Anterior cingulate cortex (tissue), 58 donors: Measurements from ENCODE around the gene AMN1.
"Not testable (repeated sequence)": the region's sequence is repeated elsewhere in the genome, so short reads cannot be mapped to it uniquely, and the experiment has no call there.

ENCODE experiments used
- DNase-seq, 58 donors: peaks; one replicate each; lab custom pipeline; 2025; lab: John Stamatoyannopoulos, UW

Gene AMN1

GRCh38 chr12:31733549-31734432 lies 5.0 kb upstream of the AMN1 start:
- DNase-seq: not testable (repeated sequence)

GRCh38 chr12:31732926-31733548 lies 4.2 kb upstream of the AMN1 start:
- DNase-seq: no peak

- DNase-seq: not testable (repeated sequence)
Measured at GRCh38 chr12:31731203-31731602, 2.4 kb upstream of the AMN1 start.

- no peak for DNase-seq
Measured at GRCh38 chr12:31729705-31730104, 884 bp upstream of the AMN1 start.

DNA sequence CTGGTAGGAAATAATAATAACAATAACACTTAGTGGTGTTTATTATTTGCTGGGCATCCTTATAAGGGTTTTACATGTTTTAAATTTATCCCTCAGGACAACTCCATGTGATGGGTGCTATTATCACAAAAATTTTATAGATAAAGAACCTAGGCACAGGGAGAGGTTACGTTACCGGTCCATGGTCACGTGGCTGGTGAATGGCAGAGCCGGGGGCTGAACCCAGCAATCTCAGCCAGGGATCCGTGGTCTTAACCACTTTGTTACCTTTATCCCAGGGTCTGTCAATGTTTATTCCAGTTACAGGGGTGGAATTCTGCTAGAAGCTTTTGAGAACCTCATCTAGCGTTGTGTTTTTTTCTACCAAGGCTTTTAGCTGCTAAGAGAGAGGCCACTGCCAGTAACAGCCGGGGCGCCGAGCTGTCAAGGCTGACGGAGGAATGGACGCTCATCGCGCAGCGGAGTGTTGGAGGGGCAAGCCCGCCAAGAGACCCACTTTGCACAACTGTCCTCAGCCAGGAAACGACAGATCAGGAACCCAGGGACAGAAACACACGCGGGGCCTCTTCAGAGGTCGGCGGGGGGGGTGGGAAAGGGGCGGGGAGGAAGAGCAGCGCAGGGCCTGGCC lies 418 bp downstream of the AMN1 start:
- peak in 38 of 58 donors; percentile 22 to 74 (median 50) for DNase-seq

DNA sequence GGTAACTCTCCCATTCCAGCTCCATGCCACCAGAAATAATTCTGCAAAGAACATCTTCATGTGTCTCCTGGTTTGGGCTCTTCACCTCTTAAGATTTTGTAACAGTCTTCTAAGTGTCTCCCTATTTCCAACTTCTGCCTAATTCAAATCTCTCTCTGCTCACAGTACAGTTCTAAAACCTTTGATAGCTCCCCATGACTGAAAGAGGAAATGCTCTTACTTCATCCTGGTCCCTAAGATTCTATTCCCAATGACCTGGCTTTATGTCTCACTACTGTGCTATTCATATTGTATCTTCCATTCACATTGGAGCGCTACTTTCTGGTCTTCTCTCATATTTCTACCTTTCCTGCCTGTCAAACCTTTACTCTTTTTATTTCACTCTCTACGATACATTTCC lies 1.6 kb downstream of the AMN1 start:
- DNase-seq: no peak

DNA sequence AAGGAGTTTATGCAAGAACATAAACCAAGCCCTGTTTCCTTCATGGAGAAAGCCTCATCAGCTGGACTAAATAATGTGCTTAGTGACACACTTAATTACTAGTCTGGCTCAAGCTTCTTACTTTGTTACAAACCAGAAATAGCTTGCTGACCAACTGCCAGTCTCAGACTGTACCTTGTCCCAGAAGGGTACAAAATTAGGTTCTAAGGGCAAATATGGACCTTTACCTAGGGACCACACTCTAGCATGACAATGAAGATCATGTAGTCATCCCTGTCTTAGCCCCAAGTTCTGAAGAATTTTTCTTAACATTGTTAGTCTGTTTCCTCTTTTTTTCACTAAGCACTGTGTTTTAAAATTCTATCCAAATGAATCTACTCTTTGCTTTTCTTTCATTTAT lies 2.2 kb downstream of the AMN1 start:
- DNase-seq: no peak

- DNase-seq: no peak
Measured at GRCh38 chr12:31724557-31724956, 4.3 kb downstream of the AMN1 start.

DNA sequence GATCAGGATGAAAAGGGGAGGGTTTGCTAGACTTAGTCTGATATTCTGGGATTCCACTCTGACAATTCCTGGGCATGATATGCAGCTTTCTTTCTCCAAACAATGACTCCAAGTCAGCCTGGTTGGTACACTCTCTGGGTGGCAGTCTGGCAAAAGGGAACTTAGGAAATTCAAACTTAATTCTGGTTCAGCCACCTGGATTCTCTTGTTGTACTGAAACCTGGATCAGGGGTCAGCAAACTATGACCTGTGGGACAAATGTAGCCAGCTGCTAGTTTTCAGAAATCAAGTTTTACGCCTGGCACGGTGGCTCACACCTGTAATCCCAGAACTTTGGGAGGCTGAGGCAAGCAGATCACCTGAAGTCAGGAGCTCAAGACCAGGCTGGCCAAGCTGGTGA lies 6.2 kb downstream of the AMN1 start:
- no peak for DNase-seq

GRCh38 chr12:31718542-31719198 lies 10.2 kb downstream of the AMN1 start:
- DNase-seq: not testable (repeated sequence)

- DNase-seq: not testable (repeated sequence)
Measured at GRCh38 chr12:31716998-31717397, 11.8 kb downstream of the AMN1 start.

- DNase-seq: peak in 1 of 58 donors; percentile 4
Measured at GRCh38 chr12:31715283-31715825, 13.5 kb downstream of the AMN1 start.

DNA sequence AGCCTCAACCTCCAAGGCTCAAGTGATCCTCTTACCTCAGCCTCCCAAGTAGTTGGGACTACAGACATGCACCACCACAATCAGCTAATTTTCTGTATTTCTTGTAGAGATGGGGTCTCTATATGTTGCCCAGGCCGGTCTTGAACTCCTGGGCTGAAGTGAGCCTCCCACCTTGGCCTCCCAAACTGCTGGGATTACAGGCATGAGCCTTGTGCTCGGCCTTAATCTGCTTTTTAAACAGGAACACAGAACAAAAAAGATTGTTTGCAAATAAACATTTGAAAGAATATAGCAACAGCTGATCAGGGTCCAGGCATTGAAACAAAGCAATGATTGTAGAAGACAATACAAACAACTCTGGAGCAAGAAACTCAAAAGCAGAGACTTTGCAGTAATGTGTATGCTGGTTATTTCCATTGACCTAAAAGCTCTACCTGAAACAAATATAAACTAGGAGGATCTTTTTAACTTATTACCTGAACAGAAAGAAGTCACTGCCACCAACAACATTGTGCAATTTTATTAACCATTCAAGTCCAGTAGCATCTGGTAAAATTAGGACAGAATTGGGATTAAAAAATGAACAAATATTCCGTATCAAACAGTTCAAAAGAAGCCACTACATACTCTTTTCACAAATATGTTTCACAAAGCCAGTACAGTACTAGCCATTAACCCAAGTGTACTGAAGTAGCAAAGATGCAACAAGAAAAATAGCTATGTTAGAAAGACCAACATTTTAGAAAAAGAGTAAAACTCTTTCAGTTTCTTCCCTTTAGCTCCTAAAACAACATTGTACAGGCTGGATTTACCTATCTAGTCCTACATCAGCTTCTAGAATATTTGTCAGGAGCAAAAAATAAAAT lies 14.2 kb downstream of the AMN1 start:
- DNase-seq: no peak

GRCh38 chr12:31712877-31713276 lies 15.9 kb downstream of the AMN1 start:
- DNase-seq: no peak

GRCh38 chr12:31710021-31710818 lies 18.6 kb downstream of the AMN1 start:
- DNase-seq: no peak

GRCh38 chr12:31708118-31708517 lies 20.7 kb downstream of the AMN1 start:
- not testable (repeated sequence) for DNase-seq

GRCh38 chr12:31705621-31706020 lies 23.2 kb downstream of the AMN1 start:
- DNase-seq: no peak

GRCh38 chr12:31702047-31702446 lies 26.8 kb downstream of the AMN1 start:
- DNase-seq: no peak

GRCh38 chr12:31689921-31690320 lies 38.9 kb downstream of the AMN1 start:
- not testable (repeated sequence) for DNase-seq
